Stimulated activated CD4-positive, alpha-beta T cell treated with anti-CD3 and anti-CD28 coated beads, Interleukin-12 subunit alpha, Interleukin-12 subunit beta, amount 100 ng/mL, for 48 hours (primary cell): ENCODE results near the gene FARP2.

ENCODE experiments used
- DNase-seq, 3 donors: peaks; one replicate each; pipeline ENCODE4 v3.0.0-alpha.2; 2020; ENCODE audit warnings: low read depth in 2 of 3, low spot score in 1 of 3

Gene FARP2

GRCh38 chr2:241454837-241455485 lies 98.9 kb downstream of the FARP2 start:
- DNase-seq, result no peak

- DNase-seq, result no peak
Observed at GRCh38 chr2:241456546-241456945, 100.5 kb downstream of the FARP2 start.

- no peak for DNase-seq
Observed at GRCh38 chr2:241458687-241459086, 102.6 kb downstream of the FARP2 start.

- DNase-seq, result no peak
Observed at GRCh38 chr2:241459520-241459919, 103.4 kb downstream of the FARP2 start.

- no peak for DNase-seq
Observed at GRCh38 chr2:241460631-241461030, 104.5 kb downstream of the FARP2 start.

GRCh38 chr2:241461693-241462677 lies 105.9 kb downstream of the FARP2 start:
- DNase-seq, result no peak

GRCh38 chr2:241463276-241464135 lies 107.4 kb downstream of the FARP2 start:
- no peak for DNase-seq

GRCh38 chr2:241465543-241465942 lies 109.5 kb downstream of the FARP2 start:
- no peak for DNase-seq

GRCh38 chr2:241466230-241466629 lies 110.1 kb downstream of the FARP2 start:
- no peak for DNase-seq

- no peak for DNase-seq
Observed at GRCh38 chr2:241467777-241468475, 111.8 kb downstream of the FARP2 start.

- DNase-seq, result no peak
Observed at GRCh38 chr2:241468476-241468781, 112.3 kb downstream of the FARP2 start.

- DNase-seq, result no peak
Observed at GRCh38 chr2:241469746-241470145, 113.7 kb downstream of the FARP2 start.

- no peak for DNase-seq
Observed at GRCh38 chr2:241473399-241473798, 117.3 kb downstream of the FARP2 start.

GRCh38 chr2:241475267-241475666 lies 119.2 kb downstream of the FARP2 start:
- no peak for DNase-seq

- no peak for DNase-seq
Observed at GRCh38 chr2:241478166-241478565, 122.1 kb downstream of the FARP2 start.

- DNase-seq, result no peak
Observed at GRCh38 chr2:241479026-241479898, 123.2 kb downstream of the FARP2 start.

- no peak for DNase-seq
Observed at GRCh38 chr2:241481687-241482086, 125.6 kb downstream of the FARP2 start.

- no peak for DNase-seq
Observed at GRCh38 chr2:241482126-241482955, 126.3 kb downstream of the FARP2 start.

GRCh38 chr2:241483305-241483704 lies 127.2 kb downstream of the FARP2 start:
- no peak for DNase-seq
